ENCODE results near the gene CELF4. TPM values are rescaled to one million over a fixed set of nuclear protein-coding genes. Genes with fewer than 3 reads are reported as not detected.

The CELF4 gene
- total RNA-seq, 4 donors from 2014 or later: not detected

DNA sequence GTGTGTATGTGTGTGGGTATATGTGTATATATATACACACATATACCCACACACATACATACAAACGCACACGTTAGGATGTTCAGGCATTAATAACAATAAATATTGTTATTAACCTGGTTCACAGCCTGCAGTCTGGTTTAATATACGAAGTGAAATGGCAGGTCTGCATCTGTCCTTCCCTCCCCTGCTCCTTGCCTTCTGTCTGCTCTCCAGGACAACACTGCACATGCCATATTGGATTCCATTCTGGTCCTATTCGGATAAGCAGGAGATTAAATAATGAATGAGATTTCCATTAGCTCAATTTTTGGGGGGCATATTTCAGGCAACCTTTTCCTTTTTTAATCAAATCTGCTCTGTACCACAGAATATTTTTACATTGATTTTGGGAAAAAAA, 158.0 kb downstream of the CELF4 start:
- H3K27ac ChIP-seq: no peak overlapping the region
- H3K36me3 ChIP-seq: no peaks in the 10 kb centered on the region
- H3K4me1 ChIP-seq: no peaks in the 10 kb centered on the region
- 67 to 70% methylated on average over 4 of the region's 4 CpGs for WGBS, 2 donors
- TF ChIP-seq EP300 (IDR thresholded peaks at IDR 0.05) (no peak), POLR2A (IDR thresholded peaks at IDR 0.05) (no peak)
- TF ChIP-seq, protein P1, sequence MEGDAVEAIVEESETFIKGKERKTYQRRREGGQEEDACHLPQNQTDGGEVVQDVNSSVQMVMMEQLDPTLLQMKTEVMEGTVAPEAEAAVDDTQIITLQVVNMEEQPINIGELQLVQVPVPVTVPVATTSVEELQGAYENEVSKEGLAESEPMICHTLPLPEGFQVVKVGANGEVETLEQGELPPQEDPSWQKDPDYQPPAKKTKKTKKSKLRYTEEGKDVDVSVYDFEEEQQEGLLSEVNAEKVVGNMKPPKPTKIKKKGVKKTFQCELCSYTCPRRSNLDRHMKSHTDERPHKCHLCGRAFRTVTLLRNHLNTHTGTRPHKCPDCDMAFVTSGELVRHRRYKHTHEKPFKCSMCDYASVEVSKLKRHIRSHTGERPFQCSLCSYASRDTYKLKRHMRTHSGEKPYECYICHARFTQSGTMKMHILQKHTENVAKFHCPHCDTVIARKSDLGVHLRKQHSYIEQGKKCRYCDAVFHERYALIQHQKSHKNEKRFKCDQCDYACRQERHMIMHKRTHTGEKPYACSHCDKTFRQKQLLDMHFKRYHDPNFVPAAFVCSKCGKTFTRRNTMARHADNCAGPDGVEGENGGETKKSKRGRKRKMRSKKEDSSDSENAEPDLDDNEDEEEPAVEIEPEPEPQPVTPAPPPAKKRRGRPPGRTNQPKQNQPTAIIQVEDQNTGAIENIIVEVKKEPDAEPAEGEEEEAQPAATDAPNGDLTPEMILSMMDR (IDR thresholded peaks at IDR 0.05): no peak
- peaks cover 0 to 12% (median 0%) of the 10 kb centered on the region in 4 donors for H3K9me3 ChIP-seq
- no peaks in the 10 kb centered on the region for H3K27me3 ChIP-seq
- H3K4me3 ChIP-seq: no peak overlapping the region
- DNase-seq (ENCODE audit: low spot score in 2 of 2): no peak

GRCh38 chr18:37405772-37406171, 159.8 kb downstream of the CELF4 start:
- H3K27me3 ChIP-seq: no peaks in the 10 kb centered on the region
- WGBS, 2 donors: 83% methylated on average over 6 of the region's 6 CpGs
- H3K4me3 ChIP-seq: no peak overlapping the region
- no peaks in the 10 kb centered on the region for H3K4me1 ChIP-seq
- no peak for DNase-seq (ENCODE audit: low spot score in 2 of 2)
- H3K27ac ChIP-seq: no peak overlapping the region
- H3K9me3 ChIP-seq: peaks cover 0 to 2% (median 0%) of the 10 kb centered on the region in 4 donors
- TF ChIP-seq POLR2A (IDR thresholded peaks at IDR 0.05) (no peak), EP300 (IDR thresholded peaks at IDR 0.05) (no peak)
- TF ChIP-seq, protein P1 (IDR thresholded peaks at IDR 0.05): no peak
- H3K36me3 ChIP-seq: no peaks in the 10 kb centered on the region

GRCh38 chr18:37405229-37405628, 160.4 kb downstream of the CELF4 start:
- Histone ChIP-seq H3K9me3 (no peaks in the 10 kb centered on the region), H3K4me3 (no peak overlapping the region), H3K27me3 (no peaks in the 10 kb centered on the region), H3K4me1 (no peaks in the 10 kb centered on the region), H3K27ac (no peak overlapping the region), H3K36me3 (no peaks in the 10 kb centered on the region)
- TF ChIP-seq EP300 (IDR thresholded peaks at IDR 0.05) (no peak), POLR2A (IDR thresholded peaks at IDR 0.05) (no peak)
- DNase-seq (ENCODE audit: low spot score in 2 of 2): no peak
- WGBS, 2 donors: 80 to 82% methylated on average over 4 of the region's 4 CpGs

DNA sequence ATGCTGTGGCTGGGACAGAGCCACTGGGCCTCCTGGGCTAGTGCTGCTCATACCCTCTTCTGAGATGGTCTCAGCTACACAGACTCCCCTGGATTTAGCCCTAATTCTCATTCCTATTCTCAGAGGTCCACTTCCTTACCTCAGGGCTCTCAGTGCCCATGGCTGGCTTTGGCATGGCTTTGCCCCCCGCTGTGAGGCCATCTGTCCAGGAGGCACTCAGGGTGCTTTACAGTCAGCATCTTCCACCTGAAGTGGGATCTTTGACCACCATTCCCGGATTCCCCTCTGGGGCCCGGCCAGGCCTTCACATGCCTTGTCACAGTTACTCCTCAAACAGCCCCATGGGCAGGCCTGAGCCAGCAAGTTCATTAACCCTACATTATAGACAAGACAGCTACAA, 161.8 kb downstream of the CELF4 start:
- Histone ChIP-seq H3K27ac (no peak overlapping the region), H3K4me3 (no peak overlapping the region), H3K36me3 (no peaks in the 10 kb centered on the region), H3K27me3 (no peaks in the 10 kb centered on the region), H3K9me3 (no peaks in the 10 kb centered on the region), H3K4me1 (no peaks in the 10 kb centered on the region)
- no peak for DNase-seq (ENCODE audit: low spot score in 2 of 2)
- TF ChIP-seq, protein P1 (IDR thresholded peaks at IDR 0.05): no peak
- no peak for TF ChIP-seq POLR2A (IDR thresholded peaks at IDR 0.05)
- TF ChIP-seq EP300 (IDR thresholded peaks at IDR 0.05): no peak
- WGBS, 2 donors: 94 to 100% methylated on average over 2 to 3 of the region's 3 CpGs

DNA sequence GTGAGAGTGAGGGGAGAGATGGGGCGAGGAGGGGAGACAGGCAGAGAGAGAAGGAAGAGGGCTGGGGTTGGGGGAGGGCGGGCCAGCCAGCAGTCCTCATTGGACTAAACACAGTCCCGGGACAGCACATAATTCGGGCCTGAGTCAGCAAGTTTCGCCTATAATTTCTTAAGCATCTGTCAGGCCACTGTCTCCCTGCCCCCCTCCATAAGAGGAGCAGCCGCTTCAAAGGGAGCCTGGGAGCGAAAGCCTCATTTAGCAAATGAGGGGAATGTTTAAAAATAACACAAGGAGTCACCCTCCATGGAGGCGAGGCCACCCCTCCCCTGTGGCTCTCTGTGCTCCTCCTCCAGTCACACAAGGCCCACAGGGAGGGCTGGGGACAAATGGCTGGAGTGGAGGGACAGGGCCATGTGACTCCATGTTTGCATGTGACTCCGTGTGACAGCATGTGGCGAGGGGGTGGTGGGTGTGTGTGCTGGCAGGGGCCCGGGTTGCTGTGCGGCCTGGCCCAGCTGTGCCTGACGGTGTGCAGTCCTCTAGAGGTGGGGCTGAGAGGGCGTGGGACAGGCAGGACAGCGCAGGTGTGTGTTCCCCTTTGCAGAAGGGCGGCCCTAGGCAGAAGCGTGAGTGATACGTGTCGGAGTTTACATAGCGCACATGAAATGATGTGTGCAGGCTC, 162.4 kb downstream of the CELF4 start:
- Histone ChIP-seq H3K36me3 (no peaks in the 10 kb centered on the region), H3K4me3 (no peak overlapping the region), H3K9me3 (no peaks in the 10 kb centered on the region), H3K27me3 (no peaks in the 10 kb centered on the region), H3K27ac (no peak overlapping the region), H3K4me1 (no peaks in the 10 kb centered on the region)
- DNase-seq (ENCODE audit: low spot score in 2 of 2): no peak
- TF ChIP-seq POLR2A (IDR thresholded peaks at IDR 0.05) (no peak), EP300 (IDR thresholded peaks at IDR 0.05) (no peak)
- TF ChIP-seq, protein P1 (IDR thresholded peaks at IDR 0.05): no peak
- 59 to 63% methylated on average over 20 of the region's 20 CpGs for WGBS, 2 donors
